Type B pancreatic cell (in vitro differentiated cells): ENCODE data around the gene FRZB. TPM values are rescaled to one million over a fixed set of nuclear protein-coding genes. Genes with fewer than 3 reads are reported as not detected.

Source experiments
- DNase-seq: peaks from one replicate; pipeline ENCODE4 v3.0.0; 2021; ENCODE audit warnings: mixed read lengths; ENCODE audit not compliant: unreplicated experiment; ENCODE audit errors: extremely low spot score
- H3K27ac Mint-ChIP-seq: 2 replicates; pipeline ENCODE4 v1.8.0; 2021; ENCODE audit warnings: mild to moderate bottlenecking, mixed read lengths
- H3K27me3 Mint-ChIP-seq: 2 replicates; pipeline ENCODE4 v1.8.0; 2021; ENCODE audit warnings: mixed read lengths
- H3K36me3 Mint-ChIP-seq: 2 replicates; pipeline ENCODE4 v1.8.0; 2021; ENCODE audit warnings: mixed read lengths
- H3K4me1 Mint-ChIP-seq: one replicate; pipeline ENCODE4 v1.8.0; 2021; ENCODE audit warnings: mixed read lengths; ENCODE audit not compliant: unreplicated experiment
- H3K4me3 Mint-ChIP-seq: 2 replicates; pipeline ENCODE4 v1.8.0; 2021; ENCODE audit warnings: mild to moderate bottlenecking, mixed read lengths
- H3K9me3 Mint-ChIP-seq: 2 replicates; pipeline ENCODE4 v1.8.0; 2021; ENCODE audit warnings: mixed read lengths
- long read RNA-seq: library from polyadenylated mRNA; unstranded; transcript quantifications from one replicate; pipeline ENCODE4 v2.0.0, GENCODE V29; 2020
- total RNA-seq: library from RNA; stranded (reverse); gene quantifications from 2 replicates; pipeline ENCODE4 v1.2.1, GENCODE V29; 2021; ENCODE audit warnings: low replicate concordance
- TF ChIP-seq, protein P1 (sequence below): fragments of 200-600 bp; sonication (generic); conservative IDR thresholded peaks from 2 replicates; pipeline ENCODE4 v1.5.0; 2021; ENCODE audit warnings: antibody characterized with exemption, mild to moderate bottlenecking

Gene FRZB, protein sequence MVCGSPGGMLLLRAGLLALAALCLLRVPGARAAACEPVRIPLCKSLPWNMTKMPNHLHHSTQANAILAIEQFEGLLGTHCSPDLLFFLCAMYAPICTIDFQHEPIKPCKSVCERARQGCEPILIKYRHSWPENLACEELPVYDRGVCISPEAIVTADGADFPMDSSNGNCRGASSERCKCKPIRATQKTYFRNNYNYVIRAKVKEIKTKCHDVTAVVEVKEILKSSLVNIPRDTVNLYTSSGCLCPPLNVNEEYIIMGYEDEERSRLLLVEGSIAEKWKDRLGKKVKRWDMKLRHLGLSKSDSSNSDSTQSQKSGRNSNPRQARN
- 3.6 and 17.1 TPM in 2 replicates for total RNA-seq
- long read RNA-seq, transcript FRZB-201 (6 exons, 3,162 nt): major isoform, 28 of 28 reads
- long read RNA-seq, partial matches to known transcripts: 0 of 28 reads
- long read RNA-seq, other reads (novel, unspliced or antisense): 0 of 28 reads

DNA sequence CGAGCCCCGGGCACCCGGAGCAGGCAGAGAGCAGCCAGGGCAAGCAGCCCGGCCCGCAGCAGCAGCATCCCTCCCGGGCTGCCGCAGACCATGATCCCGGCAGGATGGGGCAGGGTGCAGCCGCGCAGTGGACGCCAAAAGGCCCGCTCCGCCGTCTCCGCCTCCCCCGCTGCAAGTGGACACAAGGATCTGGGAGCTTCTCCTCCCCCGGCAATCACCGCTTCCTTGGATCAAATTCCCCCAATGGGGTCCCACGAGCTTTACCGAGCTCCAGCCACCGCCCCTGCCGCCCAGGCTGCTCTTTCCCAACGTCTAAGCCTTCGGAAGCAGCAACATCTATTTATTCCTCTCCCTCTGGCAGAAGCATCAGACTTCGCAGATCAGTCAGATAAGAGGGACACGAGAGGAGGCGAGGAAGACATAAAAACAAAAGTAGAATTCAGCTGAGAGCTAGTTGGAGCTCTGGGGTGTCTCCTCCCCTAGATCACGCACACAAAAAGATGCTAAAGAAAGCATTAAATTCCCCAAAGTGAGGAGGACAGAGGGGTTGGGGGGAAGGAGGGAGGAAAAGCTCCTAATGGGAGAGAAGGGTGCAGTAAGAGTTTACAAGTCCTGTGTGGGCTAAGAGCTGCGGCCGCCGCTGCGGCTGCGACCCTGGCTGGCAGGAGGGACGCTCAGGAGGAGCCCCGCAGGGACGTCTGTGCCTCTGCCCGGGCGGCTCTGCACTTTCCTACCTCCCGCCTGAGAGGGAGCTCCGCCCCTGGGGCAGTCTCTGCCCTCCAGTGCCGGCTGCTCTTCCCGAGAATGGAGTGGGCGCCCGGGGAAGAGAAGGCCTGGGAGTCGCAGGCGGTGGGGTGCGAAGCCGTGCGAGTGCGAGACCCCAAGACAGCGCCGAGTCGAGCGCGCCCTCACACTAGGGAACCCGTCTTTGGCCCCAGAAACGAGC is at the start of gene FRZB:
Gene FRZB, minus strand, starts transcription at position 177 of the 946 bp plus-strand sequence. Its CDS starts 85 bp downstream, at position 92.
- peak; percentile 73 for DNase-seq
- peaks cover 42% of the 10 kb centered on the region for H3K4me1 Mint-ChIP-seq
- peaks cover 49% of the 10 kb centered on the region for H3K27me3 Mint-ChIP-seq
- H3K36me3 Mint-ChIP-seq: no peaks in the 10 kb centered on the region
- H3K9me3 Mint-ChIP-seq: no peaks in the 10 kb centered on the region
- peak within 1 kb of the TSS; percentile 75 for H3K27ac Mint-ChIP-seq
- TF ChIP-seq, protein P1, sequence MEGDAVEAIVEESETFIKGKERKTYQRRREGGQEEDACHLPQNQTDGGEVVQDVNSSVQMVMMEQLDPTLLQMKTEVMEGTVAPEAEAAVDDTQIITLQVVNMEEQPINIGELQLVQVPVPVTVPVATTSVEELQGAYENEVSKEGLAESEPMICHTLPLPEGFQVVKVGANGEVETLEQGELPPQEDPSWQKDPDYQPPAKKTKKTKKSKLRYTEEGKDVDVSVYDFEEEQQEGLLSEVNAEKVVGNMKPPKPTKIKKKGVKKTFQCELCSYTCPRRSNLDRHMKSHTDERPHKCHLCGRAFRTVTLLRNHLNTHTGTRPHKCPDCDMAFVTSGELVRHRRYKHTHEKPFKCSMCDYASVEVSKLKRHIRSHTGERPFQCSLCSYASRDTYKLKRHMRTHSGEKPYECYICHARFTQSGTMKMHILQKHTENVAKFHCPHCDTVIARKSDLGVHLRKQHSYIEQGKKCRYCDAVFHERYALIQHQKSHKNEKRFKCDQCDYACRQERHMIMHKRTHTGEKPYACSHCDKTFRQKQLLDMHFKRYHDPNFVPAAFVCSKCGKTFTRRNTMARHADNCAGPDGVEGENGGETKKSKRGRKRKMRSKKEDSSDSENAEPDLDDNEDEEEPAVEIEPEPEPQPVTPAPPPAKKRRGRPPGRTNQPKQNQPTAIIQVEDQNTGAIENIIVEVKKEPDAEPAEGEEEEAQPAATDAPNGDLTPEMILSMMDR: no peak
- peak within 1 kb of the TSS; percentile 87 for H3K4me3 Mint-ChIP-seq

DNA sequence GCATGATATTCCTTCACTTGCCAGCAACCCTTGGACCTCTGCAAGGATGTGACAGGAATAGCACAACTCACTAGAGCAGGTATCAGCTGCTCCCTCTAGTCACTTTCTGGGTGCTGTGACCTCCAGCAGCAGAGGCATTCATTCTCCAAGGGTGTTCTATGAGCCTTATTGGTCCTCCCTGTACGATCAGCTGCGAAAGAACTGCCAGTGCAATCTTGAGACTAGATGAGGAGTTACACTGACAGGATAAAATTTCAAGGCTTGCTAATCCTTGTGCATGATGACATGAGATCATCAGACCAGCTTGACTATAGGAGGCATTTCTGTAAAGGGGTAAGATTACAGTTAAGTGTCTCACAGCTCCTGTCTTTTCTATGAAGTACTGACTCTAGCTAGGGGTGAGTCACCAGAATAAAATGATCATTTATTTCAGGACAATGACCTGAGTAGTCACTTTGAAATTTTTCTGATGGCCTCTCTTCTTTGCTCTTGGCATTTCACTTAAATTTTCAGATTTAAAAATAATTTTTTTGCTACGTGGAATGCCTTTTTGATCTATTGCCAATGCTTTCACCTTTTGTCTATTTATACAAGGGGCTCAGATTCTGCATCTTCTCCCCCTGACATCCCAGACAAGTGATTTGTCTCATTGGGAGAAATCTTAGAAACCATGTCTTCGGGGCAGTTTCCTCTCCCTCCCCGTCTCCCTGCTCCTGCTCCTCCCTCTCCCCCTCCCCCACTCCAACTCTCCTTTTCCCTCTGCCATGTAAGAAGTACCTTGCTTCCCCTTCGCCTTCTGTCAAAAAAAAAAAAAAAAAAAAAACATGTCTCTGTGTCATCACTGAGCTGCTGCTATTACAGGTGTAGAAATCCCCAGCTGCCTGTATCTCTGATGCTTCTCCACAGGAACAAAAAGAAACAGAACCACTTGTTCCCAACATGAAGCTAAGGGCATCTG is 49.2 kb upstream of the FRZB start:
- Mint-ChIP-seq H3K27ac (peak overlapping the region; percentile 60), H3K4me3 (no peak overlapping the region), H3K27me3 (no peaks in the 10 kb centered on the region), H3K4me1 (peaks cover 21% of the 10 kb centered on the region), H3K36me3 (peaks cover 55% of the 10 kb centered on the region), H3K9me3 (no peaks in the 10 kb centered on the region)
- DNase-seq: no peak
- TF ChIP-seq, protein P1: no peak

DNA sequence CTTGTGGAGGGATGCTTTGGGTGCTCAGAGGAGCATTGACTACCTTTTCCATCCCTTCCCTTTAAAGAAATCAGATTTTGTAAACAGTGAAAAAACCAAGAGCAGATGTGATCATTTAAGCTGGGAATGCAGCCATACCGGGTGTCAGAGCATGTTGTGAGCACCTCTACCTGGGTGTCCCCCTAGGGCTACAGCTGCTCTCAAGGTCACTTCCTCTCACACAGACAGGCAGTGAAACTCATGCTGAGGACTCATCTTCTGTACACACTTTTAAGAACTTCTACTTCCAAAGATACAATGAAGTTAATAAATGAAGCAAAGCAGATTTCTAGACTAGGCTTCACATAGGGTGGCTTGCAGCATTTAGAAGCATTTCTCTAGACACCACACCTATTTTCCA is 48.4 kb upstream of the FRZB start:
- H3K36me3 Mint-ChIP-seq: peaks cover 59% of the 10 kb centered on the region
- peaks cover 21% of the 10 kb centered on the region for H3K4me1 Mint-ChIP-seq
- H3K27ac Mint-ChIP-seq: no peak overlapping the region

DNA sequence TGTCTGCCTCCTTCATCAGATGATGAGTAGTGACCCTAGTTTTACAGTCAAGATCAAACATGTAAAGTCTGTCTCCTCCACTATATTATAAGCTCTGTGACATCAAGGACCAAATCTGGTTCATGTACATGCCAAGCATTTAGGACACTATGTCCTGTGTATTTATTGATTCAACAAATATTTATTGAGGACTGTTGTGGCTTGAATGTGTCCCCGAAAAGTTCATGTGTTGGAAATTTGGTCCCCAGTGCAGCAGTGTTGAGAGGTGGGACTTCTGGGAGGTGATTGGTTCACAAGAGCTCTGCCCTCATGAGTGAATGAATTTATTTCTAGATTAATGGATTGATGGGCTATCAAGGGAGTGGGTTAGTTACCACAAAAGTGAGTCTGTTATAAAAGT is 46.6 kb upstream of the FRZB start:
- Mint-ChIP-seq H3K4me1 (peaks cover 21% of the 10 kb centered on the region), H3K36me3 (peaks cover 60% of the 10 kb centered on the region), H3K27ac (no peak overlapping the region), H3K27me3 (no peaks in the 10 kb centered on the region), H3K4me3 (no peak overlapping the region), H3K9me3 (no peaks in the 10 kb centered on the region)
- DNase-seq: no peak
- TF ChIP-seq, protein P1: no peak

More for the DNA sequence above, 48.4 kb upstream of the FRZB start:
- H3K27me3 Mint-ChIP-seq: no peaks in the 10 kb centered on the region
- TF ChIP-seq, protein P1: no peak
- no peak for DNase-seq
- H3K9me3 Mint-ChIP-seq: no peaks in the 10 kb centered on the region
- H3K4me3 Mint-ChIP-seq: no peak overlapping the region

DNA sequence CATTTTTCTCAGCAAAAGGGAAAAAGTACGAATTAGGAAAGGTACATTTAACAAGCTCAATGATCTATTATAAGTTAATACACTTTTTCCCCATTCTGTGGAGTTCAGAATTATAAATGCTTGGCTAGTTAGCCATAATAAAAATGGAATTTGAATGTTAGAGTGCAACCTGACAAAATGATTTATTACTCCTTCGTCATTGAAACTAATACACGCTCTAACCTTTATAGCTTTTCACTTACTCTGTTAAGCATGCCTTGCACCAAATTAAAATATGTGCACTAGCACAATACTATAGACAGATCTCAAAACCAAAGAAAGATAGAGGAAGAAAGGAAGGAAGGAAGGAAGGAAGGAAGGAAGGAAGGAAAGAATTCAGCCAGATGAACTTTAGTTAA is 46.1 kb upstream of the FRZB start:
- H3K4me3 Mint-ChIP-seq: no peak overlapping the region
- peaks cover 22% of the 10 kb centered on the region for H3K4me1 Mint-ChIP-seq
- no peak for DNase-seq
- no peaks in the 10 kb centered on the region for H3K9me3 Mint-ChIP-seq
- no peaks in the 10 kb centered on the region for H3K27me3 Mint-ChIP-seq
- TF ChIP-seq, protein P1: no peak
- peaks cover 58% of the 10 kb centered on the region for H3K36me3 Mint-ChIP-seq
- H3K27ac Mint-ChIP-seq: peak overlapping the region; percentile 35
